ENCODE data around the gene GOLGA2. TPM values are rescaled to one million over a fixed set of nuclear protein-coding genes. Genes with fewer than 3 reads are reported as not detected.

Gene GOLGA2
- total and polyA plus RNA-seq, 2 of the 4 experiments (the other 2 are of a cell fraction): 118 to 146 TPM

- WGBS, 2 experiments (ENCODE audit: extremely low coverage in 2 of 2, insufficient read length in 1 of 2): 60% methylated on average over 1 of the region's 9 CpGs; no CpG with 5 or more reads in 1 of the 2 experiments
- H3K36me3 ChIP-seq (ENCODE audit: control insufficient read depth, insufficient read depth, low read length): peaks cover 6% of the 10 kb centered on the region; the same call in 1 of the 2 replicates
- no peak overlapping the region for H3K9ac ChIP-seq (ENCODE audit: low read depth, low read length)
- no peak overlapping the region for H3K27ac ChIP-seq (ENCODE audit: insufficient read depth, low read length)
- H3K27me3 ChIP-seq (ENCODE audit: control insufficient read depth, insufficient read depth, low read length): no peaks in the 10 kb centered on the region
- no peak overlapping the region for H2AFZ ChIP-seq (replicated peaks; ENCODE audit: low read length, poor library complexity)
- H3K4me3 ChIP-seq (ENCODE audit: insufficient read depth, low read depth, low read length): no peak overlapping the region
- no TSS peak for BruUV-seq (replicated peaks)
- ATAC-seq (ENCODE audit: low read depth): no peak
- no peaks in the 10 kb centered on the region; a peak in 1 of 4 replicates for H3K79me1 ChIP-seq (ENCODE audit: low read depth in 1 of 2, low read length in 2 of 2)
- H4K91ac ChIP-seq (ENCODE audit: insufficient read depth, low read depth, low read length): no peak overlapping the region
- in situ Hi-C loops (cut with MboI; ENCODE audit: low sequenced_read_pairs) (no loop called here), dilution Hi-C loops (cut with HindIII; ENCODE audit: low sequenced_read_pairs, unreplicated experiment) (no loop called here), intact Hi-C loops (cut with micrococcal nuclease) (no loop called here)
- H3K23ac ChIP-seq (ENCODE audit: low read depth, low read length): no peak overlapping the region
- no peak overlapping the region for H2BK20ac ChIP-seq (ENCODE audit: low read depth, low read length)
- no peak overlapping the region for H2AK9ac ChIP-seq (replicated peaks; ENCODE audit: low read depth, low read length, poor library complexity)
- TF ChIP-seq RCOR1 (IDR thresholded peaks at IDR 0.05; ENCODE audit: insufficient replicate concordance, low read length) (no peak), BHLHE40 (IDR thresholded peaks at IDR 0.05; ENCODE audit: low read depth, low read length) (no peak), USF2 (IDR thresholded peaks at IDR 0.05; ENCODE audit: low read depth, low read length) (no peak), MAZ (IDR thresholded peaks at IDR 0.05; ENCODE audit: borderline replicate concordance, low read depth, low read length) (no peak), CHD1 (IDR thresholded peaks at IDR 0.05; ENCODE audit: low read depth, low read length) (no peak), POLR2A (IDR thresholded peaks at IDR 0.05; ENCODE audit: low read depth, low read length) (no peak)
- peaks cover 17% of the 10 kb centered on the region for H3K4me1 ChIP-seq (ENCODE audit: control insufficient read depth, insufficient read depth, low read length)
- H2BK120ac ChIP-seq (ENCODE audit: low read depth, low read length): no peak overlapping the region
- H4K20me1 ChIP-seq (ENCODE audit: insufficient read depth, low read length): 0 out of 2 replicates have a peak, but pooled peaks cover 4% of the 10 kb centered on the region
- ChIA-PET CTCF (no interaction called here), POLR2A (ENCODE audit: unreplicated experiment) (no interaction called here)
- DNase-seq: no peak
- peaks cover 14% of the 10 kb centered on the region for H3K9me1 ChIP-seq (ENCODE audit: insufficient read depth, low read length)
- H4K5ac ChIP-seq (ENCODE audit: low read depth, low read length): no peak overlapping the region
- H2AK5ac ChIP-seq (ENCODE audit: low read depth, low read length): no peak overlapping the region
- no peak overlapping the region for H3K14ac ChIP-seq (replicated peaks; ENCODE audit: low read depth, low read length)
- no peak overlapping the region for H2BK5ac ChIP-seq (ENCODE audit: low read depth, low read length, poor library complexity, severe bottlenecking)
- H3K18ac ChIP-seq (ENCODE audit: low read depth, low read length): no peak overlapping the region
- H2BK15ac ChIP-seq (ENCODE audit: low read depth, low read length): no peak overlapping the region
- H3K4me2 ChIP-seq (ENCODE audit: low read depth, low read length): no peak overlapping the region
- H3K4ac ChIP-seq (ENCODE audit: low read depth, low read length): no peak overlapping the region
- H3K56ac ChIP-seq (ENCODE audit: extremely low read depth, insufficient read depth, low read length): no peak overlapping the region
- H4K8ac ChIP-seq (ENCODE audit: low read depth in 2 of 2, low read length in 2 of 2): no peak overlapping the region
- no peaks in the 10 kb centered on the region for H3K9me3 ChIP-seq (ENCODE audit: control insufficient read depth, insufficient read depth, low read length)
Measured at GRCh38 chr9:128219831-128220230, 56.0 kb downstream of the GOLGA2 start.
